K562 (cell line): Measurements from ENCODE around the gene ID1. TPM values are rescaled to one million over a fixed set of nuclear protein-coding genes. Genes with fewer than 3 reads are reported as not detected.

Experiments used
- HDAC2 ChIP-seq: fragments of 450-650 bp; IDR thresholded peaks from 2 replicates; pipeline ENCODE4 v1.6.1; 2016; ENCODE audit warnings: mild to moderate bottlenecking
- KLF16 ChIP-seq: IDR thresholded peaks from 2 replicates; pipeline ENCODE4 v1.6.1; 2016; ENCODE audit warnings: antibody characterized with exemption
- LCOR ChIP-seq: sonication (generic); formaldehyde crosslinking; IDR thresholded peaks from 2 replicates; pipeline ENCODE4 v1.8.0; 2022; ENCODE audit warnings: mild to moderate bottlenecking, missing genetic modification reagents
- MYNN ChIP-seq, 2 experiments: sonication (generic); formaldehyde crosslinking in 1 of 2; IDR thresholded peaks; 2 replicates each; pipeline versions ENCODE4 v1.5.0 to v1.6.1; 2016 to 2020; ENCODE audit warnings: antibody characterized with exemption in 1 of 2, missing genetic modification reagents in 1 of 2
- NKRF ChIP-seq: fragments of 450-650 bp; IDR thresholded peaks from 2 replicates; pipeline ENCODE4 v1.6.1; 2016; ENCODE audit warnings: borderline replicate concordance
- POLR2B ChIP-seq: fragments of 450-650 bp; IDR thresholded peaks from 2 replicates; pipeline ENCODE4 v1.6.1; 2018; ENCODE audit warnings: low read depth; ENCODE audit not compliant: partially characterized antibody
- RHOXF2B ChIP-seq: fragments of 250-450 bp; sonication (Bioruptor Pico); conservative IDR thresholded peaks from 2 replicates; pipeline ENCODE4 v1.5.1; 2021
- SMARCB1 ChIP-seq: IDR thresholded peaks from 2 replicates; pipeline ENCODE4 v1.6.1; 2011; ENCODE audit warnings: improper control_type of control experiment, low read depth; ENCODE audit not compliant: insufficient read length
- STAT5A ChIP-seq: IDR thresholded peaks from 2 replicates; pipeline ENCODE4 v1.6.1; 2012; ENCODE audit warnings: low read length, inconsistent platforms, borderline replicate concordance
- TAF9B ChIP-seq: fragments of 450-650 bp; IDR thresholded peaks from 2 replicates; pipeline ENCODE4 v1.6.1; 2018; ENCODE audit warnings: mild to moderate bottlenecking; ENCODE audit not compliant: partially characterized antibody
- TFAP4 ChIP-seq: sonication (generic); formaldehyde crosslinking; IDR thresholded peaks from 2 replicates; pipeline ENCODE4 v1.8.0; 2022; ENCODE audit warnings: missing genetic modification reagents, mild to moderate bottlenecking, moderate library complexity, borderline replicate concordance
- TRIM28 ChIP-seq: fragments of 450-650 bp; IDR thresholded peaks from 2 replicates; pipeline ENCODE4 v1.6.1; 2017
- ZEB2 ChIP-seq: fragments of 450-650 bp; IDR thresholded peaks from 2 replicates; pipeline ENCODE4 v1.6.1; 2016
- ZFP36 ChIP-seq: fragments of 150-350 bp; IDR thresholded peaks from 2 replicates; pipeline ENCODE4 v1.6.1; 2018; ENCODE audit warnings: low read length, low read depth; ENCODE audit not compliant: partially characterized antibody
- ZNF140 ChIP-seq: fragments of 250-450 bp; sonication (Bioruptor Pico); IDR thresholded peaks from 2 replicates; pipeline ENCODE4 v1.8.0; 2021; ENCODE audit warnings: moderate library complexity, mild to moderate bottlenecking, inconsistent platforms
- polyA plus RNA-seq, 8 experiments: library from polyadenylated mRNA; depleted of rRNA in 4 of 8; stranded (reverse) in 5 of 8; unstranded in 3 of 8; fragments of >200 nt; fragmentation: Nextera tagmentation in 2 of 8; fragmentation: Illumina TruSeq in 1 of 8; extraction: Ambion mirVana in 2 of 8; extraction: Trizol in 1 of 8; gene quantifications; 2 replicates each; pipeline versions ENCODE4 v1.2.1 to v1.2.3, GENCODE V29; 2011 to 2014; ENCODE audit warnings: inconsistent platforms in 1 of 8, missing spikeins in 1 of 8
- total RNA-seq, 7 experiments: library from RNA; depleted of rRNA in 6 of 7; stranded (reverse); fragments of >200 nt in 6 of 7; fragmentation: Illumina TruSeq in 2 of 7; extraction: Trizol in 2 of 7; gene quantifications; 2 replicates each; pipeline versions ENCODE4 v1.2.1 to v1.2.3, GENCODE V29; 2011 to 2021; ENCODE audit warnings: low replicate concordance in 1 of 7
- TF ChIP-seq, protein P1 (sequence below): fragments of 250-450 bp; sonication (Bioruptor Pico); IDR thresholded peaks from 2 replicates; pipeline ENCODE4 v1.4.0; 2020; ENCODE audit warnings: mild to moderate bottlenecking, moderate library complexity, borderline replicate concordance
- TF ChIP-seq, protein P2 (sequence below), 2 experiments: fragments of 450-650 bp; IDR thresholded peaks; 2 replicates each; pipeline ENCODE4 v1.6.1; 2018; ENCODE audit warnings: mild to moderate bottlenecking in 2 of 2, low read depth in 1 of 2; ENCODE audit not compliant: partially characterized antibody in 2 of 2

ID1 gene
- total and polyA plus RNA-seq, 9 of the 15 experiments (the other 6 are each of a cell fraction or from before 2014, with no cell fraction given), result 1.4 to 358 (median 65.0) TPM

DNA sequence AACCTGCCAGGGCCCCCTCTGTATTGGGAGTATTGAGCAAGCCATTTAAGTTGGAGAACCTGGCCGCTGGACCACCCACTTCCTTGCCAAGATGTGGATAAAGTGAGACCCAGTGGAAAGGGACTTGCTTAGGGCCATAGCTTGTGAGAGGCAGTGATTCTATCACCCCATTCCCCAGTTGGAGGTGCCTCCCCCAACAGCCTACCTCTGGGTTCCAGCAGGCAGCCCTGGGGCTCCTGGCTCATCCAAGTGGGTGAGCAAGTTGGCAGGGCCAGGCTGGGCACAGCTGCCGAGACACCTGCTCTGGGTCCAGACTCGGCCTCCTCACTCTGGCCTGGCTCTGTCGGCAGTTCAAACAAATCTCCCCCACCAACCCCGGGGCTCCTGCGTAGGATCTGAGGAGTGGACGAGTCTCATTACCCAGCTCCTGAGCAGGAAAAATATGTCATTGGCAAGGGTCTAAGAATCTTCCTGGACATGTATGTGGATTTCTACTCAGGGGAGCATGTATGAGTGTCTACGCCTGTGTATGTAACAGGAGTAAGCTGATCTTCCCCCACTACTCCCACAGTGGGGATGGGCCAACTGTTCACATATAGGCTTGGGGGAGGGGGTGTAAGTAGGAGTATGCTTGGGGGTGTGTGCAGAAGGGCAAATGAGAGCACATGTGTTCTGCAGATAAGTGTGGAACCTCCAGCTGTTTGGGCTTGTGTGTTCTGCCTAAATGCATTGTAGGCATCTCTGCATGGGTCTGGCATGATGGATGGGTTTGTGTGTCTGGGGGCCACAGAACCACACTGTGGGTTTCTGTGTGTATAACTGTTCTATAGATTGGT, 1.9 kb downstream of the ID1 start (continued):
- no peak for TF ChIP-seq SMARCB1
- TF ChIP-seq ZNF140 (CRISPR knock-in tag), result no peak
- peak; percentile 81; the same call in 1 of the 2 replicates for TF ChIP-seq HDAC2
- TF ChIP-seq TFAP4, result peak; percentile 99
- TF ChIP-seq STAT5A, result peak; percentile 69
- TF ChIP-seq RHOXF2B (CRISPR knock-in tag), result no peak; the same call in 1 of the 2 replicates
- TF ChIP-seq, protein P1, sequence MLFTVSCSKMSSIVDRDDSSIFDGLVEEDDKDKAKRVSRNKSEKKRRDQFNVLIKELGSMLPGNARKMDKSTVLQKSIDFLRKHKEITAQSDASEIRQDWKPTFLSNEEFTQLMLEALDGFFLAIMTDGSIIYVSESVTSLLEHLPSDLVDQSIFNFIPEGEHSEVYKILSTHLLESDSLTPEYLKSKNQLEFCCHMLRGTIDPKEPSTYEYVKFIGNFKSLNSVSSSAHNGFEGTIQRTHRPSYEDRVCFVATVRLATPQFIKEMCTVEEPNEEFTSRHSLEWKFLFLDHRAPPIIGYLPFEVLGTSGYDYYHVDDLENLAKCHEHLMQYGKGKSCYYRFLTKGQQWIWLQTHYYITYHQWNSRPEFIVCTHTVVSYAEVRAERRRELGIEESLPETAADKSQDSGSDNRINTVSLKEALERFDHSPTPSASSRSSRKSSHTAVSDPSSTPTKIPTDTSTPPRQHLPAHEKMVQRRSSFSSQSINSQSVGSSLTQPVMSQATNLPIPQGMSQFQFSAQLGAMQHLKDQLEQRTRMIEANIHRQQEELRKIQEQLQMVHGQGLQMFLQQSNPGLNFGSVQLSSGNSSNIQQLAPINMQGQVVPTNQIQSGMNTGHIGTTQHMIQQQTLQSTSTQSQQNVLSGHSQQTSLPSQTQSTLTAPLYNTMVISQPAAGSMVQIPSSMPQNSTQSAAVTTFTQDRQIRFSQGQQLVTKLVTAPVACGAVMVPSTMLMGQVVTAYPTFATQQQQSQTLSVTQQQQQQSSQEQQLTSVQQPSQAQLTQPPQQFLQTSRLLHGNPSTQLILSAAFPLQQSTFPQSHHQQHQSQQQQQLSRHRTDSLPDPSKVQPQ, result no peak
- peak; percentile 99 for TF ChIP-seq TAF9B
- TF ChIP-seq TRIM28, result peak; percentile 24; the same call in 1 of the 2 replicates
- TF ChIP-seq KLF16, result peak; percentile 88
- TF ChIP-seq MYNN (IDR thresholded peaks at IDR 0.05), result peak; percentile 92
- no peak for TF ChIP-seq MYNN (CRISPR knock-in tag; IDR thresholded peaks at IDR 0.05)
- TF ChIP-seq, protein P2, sequence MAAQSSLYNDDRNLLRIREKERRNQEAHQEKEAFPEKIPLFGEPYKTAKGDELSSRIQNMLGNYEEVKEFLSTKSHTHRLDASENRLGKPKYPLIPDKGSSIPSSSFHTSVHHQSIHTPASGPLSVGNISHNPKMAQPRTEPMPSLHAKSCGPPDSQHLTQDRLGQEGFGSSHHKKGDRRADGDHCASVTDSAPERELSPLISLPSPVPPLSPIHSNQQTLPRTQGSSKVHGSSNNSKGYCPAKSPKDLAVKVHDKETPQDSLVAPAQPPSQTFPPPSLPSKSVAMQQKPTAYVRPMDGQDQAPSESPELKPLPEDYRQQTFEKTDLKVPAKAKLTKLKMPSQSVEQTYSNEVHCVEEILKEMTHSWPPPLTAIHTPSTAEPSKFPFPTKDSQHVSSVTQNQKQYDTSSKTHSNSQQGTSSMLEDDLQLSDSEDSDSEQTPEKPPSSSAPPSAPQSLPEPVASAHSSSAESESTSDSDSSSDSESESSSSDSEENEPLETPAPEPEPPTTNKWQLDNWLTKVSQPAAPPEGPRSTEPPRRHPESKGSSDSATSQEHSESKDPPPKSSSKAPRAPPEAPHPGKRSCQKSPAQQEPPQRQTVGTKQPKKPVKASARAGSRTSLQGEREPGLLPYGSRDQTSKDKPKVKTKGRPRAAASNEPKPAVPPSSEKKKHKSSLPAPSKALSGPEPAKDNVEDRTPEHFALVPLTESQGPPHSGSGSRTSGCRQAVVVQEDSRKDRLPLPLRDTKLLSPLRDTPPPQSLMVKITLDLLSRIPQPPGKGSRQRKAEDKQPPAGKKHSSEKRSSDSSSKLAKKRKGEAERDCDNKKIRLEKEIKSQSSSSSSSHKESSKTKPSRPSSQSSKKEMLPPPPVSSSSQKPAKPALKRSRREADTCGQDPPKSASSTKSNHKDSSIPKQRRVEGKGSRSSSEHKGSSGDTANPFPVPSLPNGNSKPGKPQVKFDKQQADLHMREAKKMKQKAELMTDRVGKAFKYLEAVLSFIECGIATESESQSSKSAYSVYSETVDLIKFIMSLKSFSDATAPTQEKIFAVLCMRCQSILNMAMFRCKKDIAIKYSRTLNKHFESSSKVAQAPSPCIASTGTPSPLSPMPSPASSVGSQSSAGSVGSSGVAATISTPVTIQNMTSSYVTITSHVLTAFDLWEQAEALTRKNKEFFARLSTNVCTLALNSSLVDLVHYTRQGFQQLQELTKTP (IDR thresholded peaks at IDR 0.05; ENCODE audit: low read depth in 1 of 2, partially characterized antibody in 2 of 2), result peak in 1 of 2 experiments; percentile 33
- peak; percentile 65; the same call in 1 of the 2 replicates for TF ChIP-seq ZEB2
- TF ChIP-seq LCOR (CRISPR knock-in tag), result peak; percentile 76
- peak; percentile 94 for TF ChIP-seq NKRF
- no peak for TF ChIP-seq ZFP36
- TF ChIP-seq POLR2B, result peak; percentile 79
